Fibroblast of gingiva (primary cell): Measurements from ENCODE around the gene FAM217B.

ENCODE experiments used
- DNase-seq: peaks from one replicate; pipeline ENCODE4 v3.0.0-alpha.2; 2011; ENCODE audit warnings: low read depth

Gene FAM217B

GRCh38 chr20:59976156-59976782 is 36.1 kb downstream of the FAM217B start:
- peak; percentile 10 for DNase-seq

- DNase-seq, result no peak
These were observed 36.9 kb downstream of the FAM217B start for GRCh38 chr20:59977086-59977485.

GRCh38 chr20:59983076-59983475 is 42.9 kb downstream of the FAM217B start:
- DNase-seq, result no peak

- no peak for DNase-seq
These were observed 44.4 kb downstream of the FAM217B start for GRCh38 chr20:59984541-59984940.

GRCh38 chr20:59985164-59985563 is 45.0 kb downstream of the FAM217B start:
- no peak for DNase-seq

- DNase-seq, result no peak
These were observed 45.7 kb downstream of the FAM217B start for GRCh38 chr20:59985864-59986263.

DNA sequence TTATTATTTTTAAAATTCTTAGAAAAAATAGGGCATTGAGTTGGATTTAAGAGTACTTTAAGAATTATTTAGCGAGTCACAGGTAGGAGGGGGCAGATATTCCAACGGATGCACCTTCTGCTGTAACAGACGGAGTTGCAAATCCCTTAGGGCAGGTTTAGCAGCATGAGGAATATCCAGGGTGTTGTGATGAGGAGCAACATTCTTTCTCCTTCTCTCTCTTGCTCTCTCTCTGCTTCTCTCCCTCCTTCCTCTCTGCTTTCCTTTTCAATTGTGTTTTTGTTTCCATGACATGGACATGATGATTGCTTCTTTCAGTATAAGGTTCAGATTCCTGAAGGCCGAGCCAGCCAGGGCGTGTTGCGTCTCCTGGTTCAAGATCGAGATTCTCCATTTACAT is 46.9 kb downstream of the FAM217B start:
- DNase-seq, result no peak

- no peak for DNase-seq
These were observed 48.0 kb downstream of the FAM217B start for GRCh38 chr20:59988141-59988540.

GRCh38 chr20:59992526-59993084 is 52.4 kb downstream of the FAM217B start:
- DNase-seq, result no peak

GRCh38 chr20:59993736-59994430 is 53.7 kb downstream of the FAM217B start:
- DNase-seq, result no peak

- DNase-seq, result no peak
These were observed 54.5 kb downstream of the FAM217B start for GRCh38 chr20:59994697-59995122.

- DNase-seq, result no peak
These were observed 55.9 kb downstream of the FAM217B start for GRCh38 chr20:59996108-59996507.

DNA sequence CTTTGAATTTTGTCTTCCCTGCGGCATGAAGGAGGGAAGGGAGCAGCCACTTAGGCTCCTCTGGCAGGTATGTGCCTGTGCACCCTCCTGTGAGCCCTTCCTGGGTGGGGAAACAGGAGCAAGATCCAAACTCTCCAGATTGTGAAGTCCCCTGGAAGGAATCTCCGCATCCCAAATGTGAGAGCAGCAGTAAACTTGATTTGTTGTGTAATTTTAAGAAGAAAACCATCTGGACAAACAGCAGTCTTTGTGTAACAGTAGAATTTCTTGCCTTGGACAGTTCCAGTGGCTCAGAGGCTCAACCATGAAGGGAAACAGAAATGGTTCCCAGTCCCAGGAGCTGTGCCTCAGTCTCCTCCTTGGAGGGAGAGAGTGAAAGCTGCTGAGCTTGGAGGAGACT is 57.7 kb downstream of the FAM217B start:
- no peak for DNase-seq
